ENCODE results near the gene CTSZ. TPM values are rescaled to one million over a fixed set of nuclear protein-coding genes. Genes with fewer than 3 reads are reported as not detected.

Gene CTSZ
- total RNA-seq, 1 experiment from 2014 or later, result 37.6 TPM

- Mint-ChIP-seq H3K9me3 (no peaks in the 10 kb centered on the region), H3K4me1 (peaks cover 31 to 38% of the 10 kb centered on the region in 2 experiments), H3K36me3 (ENCODE audit: insufficient read depth in 1 of 3, low read depth in 3 of 3) (peaks cover 20 to 61% (median 48%) of the 10 kb centered on the region in 3 experiments), H3K27me3 (ENCODE audit: low read depth) (peaks cover 16% of the 10 kb centered on the region), H3K27ac (no peak overlapping the region), H3K4me3 (no peak overlapping the region)
- Histone ChIP-seq H3K9me3 (ENCODE audit: control insufficient read depth, low read depth, low read length) (no peaks in the 10 kb centered on the region), H2AFZ (ENCODE audit: low read length) (no peak overlapping the region), H4K20me1 (ENCODE audit: control insufficient read depth, insufficient read depth, insufficient read length) (no peaks in the 10 kb centered on the region), H3K14ac (ENCODE audit: insufficient read depth, low read length) (no peak overlapping the region), H3K27me3 (ENCODE audit: insufficient read depth, low read length) (no peaks in the 10 kb centered on the region), H2BK20ac (ENCODE audit: low read depth, low read length, poor library complexity, severe bottlenecking) (no peak overlapping the region), H3K23me2 (ENCODE audit: insufficient read length, low read depth, low read length, poor library complexity, severe bottlenecking) (no peaks in the 10 kb centered on the region), H3K4me1 (ENCODE audit: insufficient read depth, low read length) (no peaks in the 10 kb centered on the region), H4K8ac (replicated peaks; ENCODE audit: insufficient read length, low read depth, low read length) (no peak overlapping the region), H3K4ac (ENCODE audit: low read depth, low read length) (no peak overlapping the region), H2BK5ac (ENCODE audit: insufficient read length, low read length) (no peak overlapping the region), H3K4me2 (ENCODE audit: insufficient read depth, insufficient read length, low read length) (no peak overlapping the region), H3K18ac (ENCODE audit: insufficient read length, low read depth, low read length) (no peak overlapping the region), H3K27ac (ENCODE audit: insufficient read length, low read depth, low read length) (no peak overlapping the region), H4K5ac (ENCODE audit: insufficient read length, low read depth, low read length) (no peak overlapping the region), H4K91ac (ENCODE audit: insufficient read length, low read depth, low read length) (no peak overlapping the region), H2BK12ac (ENCODE audit: insufficient read length, low read depth, low read length) (no peak overlapping the region), H2AK5ac (ENCODE audit: insufficient read length, low read length) (no peak overlapping the region), H3K9ac (ENCODE audit: extremely low read depth, insufficient read length, low read length) (no peak overlapping the region), H3T11ph (ENCODE audit: low read length) (no peak overlapping the region), H2BK120ac (ENCODE audit: low read depth, low read length, poor library complexity, severe bottlenecking) (no peak overlapping the region), H2BK15ac (ENCODE audit: low read depth, low read length) (no peak overlapping the region), H3K56ac (ENCODE audit: insufficient read length, low read depth, low read length) (no peak overlapping the region), H3K79me1 (ENCODE audit: insufficient read depth, low read depth, low read length, poor library complexity, severe bottlenecking) (no peaks in the 10 kb centered on the region), H3K23ac (ENCODE audit: insufficient read length, low read depth, low read length) (no peak overlapping the region), H3K79me2 (ENCODE audit: insufficient read depth, low read length) (no peaks in the 10 kb centered on the region)
- TF ChIP-seq, protein P1, sequence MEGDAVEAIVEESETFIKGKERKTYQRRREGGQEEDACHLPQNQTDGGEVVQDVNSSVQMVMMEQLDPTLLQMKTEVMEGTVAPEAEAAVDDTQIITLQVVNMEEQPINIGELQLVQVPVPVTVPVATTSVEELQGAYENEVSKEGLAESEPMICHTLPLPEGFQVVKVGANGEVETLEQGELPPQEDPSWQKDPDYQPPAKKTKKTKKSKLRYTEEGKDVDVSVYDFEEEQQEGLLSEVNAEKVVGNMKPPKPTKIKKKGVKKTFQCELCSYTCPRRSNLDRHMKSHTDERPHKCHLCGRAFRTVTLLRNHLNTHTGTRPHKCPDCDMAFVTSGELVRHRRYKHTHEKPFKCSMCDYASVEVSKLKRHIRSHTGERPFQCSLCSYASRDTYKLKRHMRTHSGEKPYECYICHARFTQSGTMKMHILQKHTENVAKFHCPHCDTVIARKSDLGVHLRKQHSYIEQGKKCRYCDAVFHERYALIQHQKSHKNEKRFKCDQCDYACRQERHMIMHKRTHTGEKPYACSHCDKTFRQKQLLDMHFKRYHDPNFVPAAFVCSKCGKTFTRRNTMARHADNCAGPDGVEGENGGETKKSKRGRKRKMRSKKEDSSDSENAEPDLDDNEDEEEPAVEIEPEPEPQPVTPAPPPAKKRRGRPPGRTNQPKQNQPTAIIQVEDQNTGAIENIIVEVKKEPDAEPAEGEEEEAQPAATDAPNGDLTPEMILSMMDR (conservative IDR thresholded peaks at IDR 0.05), result no peak
- DNase-seq, result no peak
- no CpG with 5 or more reads among the region's 24 CpGs for WGBS (ENCODE audit: extremely low coverage, insufficient read length, low lambda C conversion rate)
These were observed 17.1 kb upstream of the CTSZ start for GRCh38 chr20:59024111-59024530.

All from H9 (cell line).